ENCODE data around the gene WFS1. TPM values are rescaled to one million over a fixed set of nuclear protein-coding genes. Genes with fewer than 3 reads are reported as not detected.

The WFS1 gene
- total RNA-seq, 2 experiments from 2014 or later, result 1.8 to 2.8 TPM

GRCh38 chr4:6224735-6225134 is 44.9 kb upstream of the WFS1 start:
- Mint-ChIP-seq H3K27ac (no peak overlapping the region), H3K4me1 (ENCODE audit: low read depth) (no peaks in the 10 kb centered on the region), H3K4me3 (no peak overlapping the region), H3K9me3 (peaks cover 4% of the 10 kb centered on the region), H3K36me3 (ENCODE audit: low read depth) (no peaks in the 10 kb centered on the region), H3K27me3 (peaks cover 31% of the 10 kb centered on the region)
- ATAC-seq, result no peak
- CTCF ChIA-PET, result interaction anchor here (1.1 to 2.1 kb wide), 2 partner anchors 26 to 107 kb away, joined by 3 to 7 read pairs; no protein-coding TSS in a partner anchor
- POLR2A ChIA-PET, result interaction anchor here (0.7 kb wide), 1 partner anchor 100 kb away, joined by 4 read pairs; no protein-coding TSS in a partner anchor
- no peak for TF ChIP-seq CTCF (IDR thresholded peaks at IDR 0.05)
- no peak for DNase-seq
- intact Hi-C loops (cut with micrococcal nuclease), result no loop called here

DNA sequence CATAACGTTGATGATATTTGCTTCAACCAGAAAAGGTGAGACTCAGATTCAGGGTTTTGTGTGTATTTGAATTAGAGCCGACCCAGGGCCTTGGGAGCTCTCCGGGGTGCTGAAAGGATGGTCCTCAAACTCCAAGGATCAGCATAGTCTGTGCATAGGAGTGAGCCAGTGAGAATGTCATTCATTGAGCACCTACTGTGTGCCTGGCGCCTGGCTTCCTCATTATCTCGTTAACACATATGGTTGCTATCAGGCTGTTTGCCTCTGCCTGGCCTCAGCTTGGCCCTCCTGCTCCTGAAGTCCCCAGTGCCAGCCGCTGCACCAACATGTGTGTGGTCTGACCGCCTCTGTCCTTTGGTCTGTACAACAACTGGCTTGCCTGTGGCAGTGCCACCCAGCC is 44.2 kb upstream of the WFS1 start:
- intact Hi-C loops (cut with micrococcal nuclease), result no loop called here
- CTCF ChIA-PET, result interaction anchor here (1.1 to 2.1 kb wide), 2 partner anchors 26 to 106 kb away, joined by 3 to 7 read pairs; no protein-coding TSS in a partner anchor

GRCh38 chr4:6226506-6226905 is 43.1 kb upstream of the WFS1 start:
- ATAC-seq, result no peak
- ChIA-PET CTCF (interaction anchor here (1.3 kb wide), 1 partner anchor 101 kb away, joined by 4 read pairs; no protein-coding TSS in a partner anchor), POLR2A (no interaction called here)
- DNase-seq, result no peak
- TF ChIP-seq CTCF (IDR thresholded peaks at IDR 0.05), result no peak
- H3K4me1 Mint-ChIP-seq (ENCODE audit: low read depth), result no peaks in the 10 kb centered on the region
- H3K36me3 Mint-ChIP-seq (ENCODE audit: low read depth), result no peaks in the 10 kb centered on the region
- H3K27ac Mint-ChIP-seq, result no peak overlapping the region
- intact Hi-C loops (cut with micrococcal nuclease), result no loop called here
- no peak overlapping the region for H3K4me3 Mint-ChIP-seq
- peaks cover 23% of the 10 kb centered on the region for H3K27me3 Mint-ChIP-seq
- H3K9me3 Mint-ChIP-seq, result peaks cover 4% of the 10 kb centered on the region

More for the DNA sequence above, 44.2 kb upstream of the WFS1 start:
- H3K27ac Mint-ChIP-seq, result no peak overlapping the region
- DNase-seq, result peak; percentile 40
- H3K9me3 Mint-ChIP-seq, result peaks cover 4% of the 10 kb centered on the region
- no peak overlapping the region for H3K4me3 Mint-ChIP-seq
- H3K27me3 Mint-ChIP-seq, result peaks cover 31% of the 10 kb centered on the region
- no peak for ATAC-seq
- no peaks in the 10 kb centered on the region for H3K4me1 Mint-ChIP-seq (ENCODE audit: low read depth)
- no peaks in the 10 kb centered on the region for H3K36me3 Mint-ChIP-seq (ENCODE audit: low read depth)
- POLR2A ChIA-PET, result no interaction called here
- TF ChIP-seq CTCF (IDR thresholded peaks at IDR 0.05), result no peak

DNA sequence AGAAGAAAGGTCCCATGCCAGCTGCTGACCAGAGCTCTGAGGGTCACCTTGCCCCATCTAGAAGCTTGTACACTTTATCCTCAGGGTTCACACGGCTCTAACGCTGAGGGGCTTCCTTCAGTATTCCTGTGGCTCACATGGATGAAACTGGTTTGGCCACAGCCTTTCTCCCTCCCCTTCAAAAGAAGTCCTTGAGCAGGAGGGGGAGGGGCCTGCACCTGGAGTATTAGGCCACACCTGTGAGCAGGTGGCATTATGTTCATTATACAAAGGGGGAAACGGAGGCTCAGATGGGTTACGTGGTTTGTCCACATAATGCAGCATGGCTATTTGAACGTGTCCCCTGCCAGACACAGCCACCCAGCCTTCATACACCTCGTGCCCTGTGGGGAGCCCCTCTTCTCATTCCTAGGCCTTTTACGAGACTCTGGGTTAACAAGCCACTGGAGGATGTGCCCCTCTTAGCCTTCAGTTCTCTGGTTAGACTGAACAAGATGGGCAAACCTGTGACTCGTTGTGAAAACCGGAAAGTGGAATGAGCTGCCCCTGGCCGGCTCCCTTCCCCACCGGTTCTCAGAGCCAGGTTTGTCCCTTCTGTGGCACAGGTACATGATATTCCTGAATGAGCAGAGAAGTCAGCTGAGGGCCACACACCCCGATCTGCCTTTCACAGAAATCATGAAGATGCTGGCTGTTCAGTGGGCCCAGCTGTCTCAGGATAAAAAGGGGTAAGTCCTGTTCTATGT is 42.1 kb upstream of the WFS1 start:
- Mint-ChIP-seq H3K4me3 (no peak overlapping the region), H3K4me1 (ENCODE audit: low read depth) (no peaks in the 10 kb centered on the region), H3K36me3 (ENCODE audit: low read depth) (no peaks in the 10 kb centered on the region), H3K27me3 (peaks cover 19% of the 10 kb centered on the region), H3K27ac (no peak overlapping the region), H3K9me3 (peaks cover 2% of the 10 kb centered on the region)
- no peak for ATAC-seq
- no peak for DNase-seq
- intact Hi-C loops (cut with micrococcal nuclease), result no loop called here
- TF ChIP-seq CTCF (IDR thresholded peaks at IDR 0.05), result no peak
- ChIA-PET POLR2A (no interaction called here), CTCF (interaction anchor here (1.3 kb wide), 2 partner anchors 23 to 100 kb away, joined by 4 read pairs; no protein-coding TSS in a partner anchor)

All from activated CD8-positive, alpha-beta T cell treated with anti-CD3 and anti-CD28 coated beads for 36 hours (primary cell).